Endothelial cell of umbilical vein (primary cell): ENCODE data around the gene PLAC1. TPM values are rescaled to one million over a fixed set of nuclear protein-coding genes. Genes with fewer than 3 reads are reported as not detected.

Experiments
- BruUV-seq: library from RNA; stranded (reverse); fragments of 400-500 nt; replicated peaks from 2 replicates; lab custom pipeline; 2021; lab: Mats Ljungman, UMichigan
- CTCF ChIA-PET: fragments of 300-600, 350-600 bp; sonication (Branson Sonifier 250); formaldehyde crosslinking; loops from one replicate; lab custom pipeline; 2021; ENCODE audit warnings: antibody characterized with exemption, inconsistent platforms; lab: Charles Lee
- POLR2A ChIA-PET: fragments of 300-600, 350-600 bp; sonication (Branson Sonifier 250); formaldehyde crosslinking; loops from one replicate; lab custom pipeline; 2021; ENCODE audit warnings: antibody characterized with exemption, inconsistent platforms; lab: Charles Lee
- DNase-seq: peaks from one replicate; pipeline ENCODE4 v3.0.0-alpha.2; 2011; ENCODE audit warnings: low read depth, low spot score
- FAIRE-seq: peaks from 2 replicates; lab custom pipeline; 2011; peaks lifted over from hg19 to GRCh38; lab: Jason Lieb, UNC
- H2AFZ ChIP-seq: 2 replicates; pipeline ENCODE4 v1.6.0; 2012; ENCODE audit warnings: low read depth, low read length, control low read depth, inconsistent platforms
- H3K27ac ChIP-seq: 2 replicates; pipeline ENCODE4 v1.5.1; 2011; ENCODE audit warnings: low read depth, mild to moderate bottlenecking, control low read depth, low read length, moderate library complexity; ENCODE audit not compliant: insufficient read depth
- H3K27me3 ChIP-seq, 2 experiments: 2 replicates each; pipeline versions ENCODE4 v1.6.0 to v1.6.1; 2011; ENCODE audit warnings: low read length in 2 of 2, mixed read lengths in 1 of 2; ENCODE audit not compliant: control insufficient read depth in 2 of 2, insufficient read depth in 2 of 2
- H3K36me3 ChIP-seq, 2 experiments: 2 replicates in 1 of 2; 3 replicates in 1 of 2; pipeline ENCODE4 v1.5.1; 2011; ENCODE audit warnings: low read length in 2 of 2, mild to moderate bottlenecking in 1 of 2, moderate library complexity in 1 of 2; ENCODE audit not compliant: control insufficient read depth in 2 of 2, insufficient read depth in 2 of 2; ENCODE audit errors: extremely low read depth in 1 of 2
- H3K4me1 ChIP-seq: 3 replicates; pipeline ENCODE4 v1.5.1; 2011; ENCODE audit warnings: mild to moderate bottlenecking, low read length; ENCODE audit not compliant: control insufficient read depth, insufficient read depth; ENCODE audit errors: extremely low read depth
- H3K4me2 ChIP-seq: 2 replicates; pipeline ENCODE4 v1.6.1; 2011; ENCODE audit warnings: low read length, control low read depth, mixed read lengths; ENCODE audit not compliant: insufficient read depth
- H3K4me3 ChIP-seq, 3 experiments: fragments of 200-600 bp in 1 of 3; sonication (generic), shearing (Covaris generic) in 1 of 3; replicated peaks in 1 of 3; 2 replicates each; pipeline ENCODE4 v1.5.1; 2011 to 2016; ENCODE audit warnings: control low read depth in 3 of 3, low read length in 3 of 3, mild to moderate bottlenecking in 2 of 3, inconsistent platforms in 1 of 3, low read depth in 1 of 3, moderate library complexity in 1 of 3; ENCODE audit not compliant: insufficient read depth in 1 of 3
- H3K79me2 ChIP-seq: 2 replicates; pipeline ENCODE4 v1.6.0; 2012; ENCODE audit warnings: low read length, inconsistent platforms; ENCODE audit not compliant: control insufficient read depth, insufficient read depth
- H3K9ac ChIP-seq: replicated peaks from 2 replicates; pipeline ENCODE3; 2011; ENCODE audit warnings: low read length, control low read depth; ENCODE audit not compliant: insufficient read depth; ENCODE audit errors: extremely low read depth
- H3K9me1 ChIP-seq: replicated peaks from 3 replicates; pipeline ENCODE4 v1.6.0; 2011; ENCODE audit warnings: mild to moderate bottlenecking, low read length; ENCODE audit not compliant: control insufficient read depth, insufficient read depth; ENCODE audit errors: extremely low read depth
- H3K9me3 ChIP-seq: replicated peaks from 2 replicates; pipeline ENCODE4 v1.5.1; 2012; ENCODE audit warnings: low read length, inconsistent platforms; ENCODE audit not compliant: control insufficient read depth, insufficient read depth
- H4K20me1 ChIP-seq: replicated peaks from 2 replicates; pipeline ENCODE3; 2011; ENCODE audit warnings: mild to moderate bottlenecking, low read length; ENCODE audit not compliant: control insufficient read depth, insufficient read depth; ENCODE audit errors: extremely low read depth
- CTCF ChIP-seq, 2 donors: IDR thresholded peaks; 1 replicate in 1 of 2; 2 replicates in 1 of 2; pipeline ENCODE4 v1.5.1; 2011; ENCODE audit warnings: low read length in 2 of 2, mild to moderate bottlenecking in 2 of 2, moderate library complexity in 2 of 2, control low read depth in 1 of 2, inconsistent platforms in 1 of 2, low read depth in 1 of 2; ENCODE audit not compliant: insufficient read depth in 1 of 2; ENCODE audit errors: extremely low read depth in 1 of 2
- EZH2 ChIP-seq: IDR thresholded peaks from 2 replicates; pipeline ENCODE4 v1.6.1; 2012; ENCODE audit warnings: borderline replicate concordance, low read depth, mild to moderate bottlenecking, moderate library complexity, low read length, inconsistent platforms; ENCODE audit not compliant: severe bottlenecking
- FOS ChIP-seq: IDR thresholded peaks from 2 replicates; pipeline ENCODE4 v1.6.1; 2011; ENCODE audit warnings: mild to moderate bottlenecking, low read length, moderate library complexity, borderline replicate concordance; ENCODE audit not compliant: insufficient read depth
- GATA2 ChIP-seq: IDR thresholded peaks from 2 replicates; pipeline ENCODE4 v1.7.0; 2011; ENCODE audit warnings: low read depth, mild to moderate bottlenecking, moderate library complexity, mixed read lengths, low read length; ENCODE audit not compliant: insufficient read length, insufficient read depth
- JUN ChIP-seq: IDR thresholded peaks from 2 replicates; pipeline ENCODE4 v1.6.1; 2011; ENCODE audit warnings: borderline replicate concordance, low read depth; ENCODE audit not compliant: insufficient read length, insufficient read depth
- MAX ChIP-seq: IDR thresholded peaks from 2 replicates; pipeline ENCODE4 v1.6.1; 2011; ENCODE audit not compliant: insufficient read depth, insufficient read length
- MYC ChIP-seq: IDR thresholded peaks from one replicate; pipeline ENCODE4 v1.6.1; 2011; ENCODE audit warnings: mild to moderate bottlenecking, low read depth, low read length
- POLR2A ChIP-seq: IDR thresholded peaks from 2 replicates; pipeline ENCODE4 v1.6.1; 2012; ENCODE audit warnings: low read depth, mild to moderate bottlenecking, control low read depth, low read length
- POLR2AphosphoS5 ChIP-seq: IDR thresholded peaks from 2 replicates; pipeline ENCODE4 v1.6.1; 2012; ENCODE audit warnings: low read depth, mild to moderate bottlenecking, control low read depth, low read length, moderate library complexity; ENCODE audit not compliant: insufficient read depth
- dilution Hi-C: fragments of 300-500 bp; cut with MboI; formaldehyde crosslinking; loops from one replicate; pipeline ENCODE4 v1.15.0; 2019; ENCODE audit warnings: low sequenced_read_pairs; ENCODE audit not compliant: extremely low pct_ligation_motif_present
- intact Hi-C: fragments of 100-400 bp; cut with micrococcal nuclease; formaldehyde crosslinking; loops from one replicate; pipeline ENCODE4 v1.10.0; 2022
- polyA plus RNA-seq, 4 experiments: library from polyadenylated mRNA; depleted of rRNA in 3 of 4; stranded (reverse) in 3 of 4; unstranded in 1 of 4; fragments of >200 nt; gene quantifications; 2 replicates each; pipeline versions ENCODE4 v1.2.1 to v1.2.3, GENCODE V29; 2011 to 2012; ENCODE audit warnings: missing spikeins in 1 of 4
- total RNA-seq: library from RNA; stranded (reverse); gene quantifications from 2 replicates; pipeline ENCODE4 v1.2.3, GENCODE V29; 2021

The PLAC1 gene
- total and polyA plus RNA-seq, 2 donors (not counting 3 experiments of a cell fraction or from before 2014, with no cell fraction given): 0.58 to 2.4 TPM

- no peaks in the 10 kb centered on the region for H3K9me1 ChIP-seq
- no peaks in the 10 kb centered on the region for H3K79me2 ChIP-seq
- no TSS peak for BruUV-seq
- no peak overlapping the region for H2AFZ ChIP-seq
- TF ChIP-seq MYC (no peak), JUN (no peak), EZH2 (no peak), FOS (no peak), POLR2A (no peak), GATA2 (no peak), POLR2AphosphoS5 (no peak), CTCF (IDR thresholded peaks at IDR 0.05; ENCODE audit: extremely low read depth in 1 of 2, insufficient read depth in 1 of 2, low read depth in 1 of 2, low read length in 2 of 2) (no peak), MAX (no peak)
- intact Hi-C loops: no loop called here
- DNase-seq: no peak
- H3K4me3 ChIP-seq: no peak overlapping the region
- no peak overlapping the region for H3K27ac ChIP-seq
- dilution Hi-C loops: no loop called here
- CTCF ChIA-PET: no interaction called here
- FAIRE-seq: no peak
- no peaks in the 10 kb centered on the region for H3K27me3 ChIP-seq
- no peaks in the 10 kb centered on the region for H3K9me3 ChIP-seq
- no peak overlapping the region for H3K9ac ChIP-seq
- no peaks in the 10 kb centered on the region for H3K36me3 ChIP-seq
- POLR2A ChIA-PET: no interaction called here
- H3K4me2 ChIP-seq: no peak overlapping the region
- H4K20me1 ChIP-seq: no peaks in the 10 kb centered on the region
- peaks cover 19% of the 10 kb centered on the region for H3K4me1 ChIP-seq
Observed at GRCh38 chrX:134538316-134538715, 120.0 kb downstream of the PLAC1 start.
